Left renal cortex interstitium (tissue), 4 donors: ENCODE measurements around the gene OPRM1. TPM values are rescaled to one million over a fixed set of nuclear protein-coding genes. Genes with fewer than 3 reads are reported as not detected.
"Not testable (repeated sequence)": the region's sequence is repeated elsewhere in the genome, so short reads cannot be mapped to it uniquely, and the experiment has no call there.

ENCODE experiments used
- DNase-seq, 4 donors: peaks; one replicate each; pipeline ENCODE4 v3.0.0-alpha.2; 2013; ENCODE audit warnings: low read depth in 4 of 4, low spot score in 2 of 4, missing footprints in 1 of 4
- polyA plus RNA-seq, 4 donors: library from polyadenylated mRNA; unstranded; fragments of 120-200 nt; gene quantifications; one replicate each; pipeline ENCODE4 v1.2.1, GENCODE V29; 2013; ENCODE audit not compliant: insufficient read length in 4 of 4

The OPRM1 gene
- polyA plus RNA-seq, 4 donors: 0.06 to 0.09 TPM; not detected in 2

DNA sequence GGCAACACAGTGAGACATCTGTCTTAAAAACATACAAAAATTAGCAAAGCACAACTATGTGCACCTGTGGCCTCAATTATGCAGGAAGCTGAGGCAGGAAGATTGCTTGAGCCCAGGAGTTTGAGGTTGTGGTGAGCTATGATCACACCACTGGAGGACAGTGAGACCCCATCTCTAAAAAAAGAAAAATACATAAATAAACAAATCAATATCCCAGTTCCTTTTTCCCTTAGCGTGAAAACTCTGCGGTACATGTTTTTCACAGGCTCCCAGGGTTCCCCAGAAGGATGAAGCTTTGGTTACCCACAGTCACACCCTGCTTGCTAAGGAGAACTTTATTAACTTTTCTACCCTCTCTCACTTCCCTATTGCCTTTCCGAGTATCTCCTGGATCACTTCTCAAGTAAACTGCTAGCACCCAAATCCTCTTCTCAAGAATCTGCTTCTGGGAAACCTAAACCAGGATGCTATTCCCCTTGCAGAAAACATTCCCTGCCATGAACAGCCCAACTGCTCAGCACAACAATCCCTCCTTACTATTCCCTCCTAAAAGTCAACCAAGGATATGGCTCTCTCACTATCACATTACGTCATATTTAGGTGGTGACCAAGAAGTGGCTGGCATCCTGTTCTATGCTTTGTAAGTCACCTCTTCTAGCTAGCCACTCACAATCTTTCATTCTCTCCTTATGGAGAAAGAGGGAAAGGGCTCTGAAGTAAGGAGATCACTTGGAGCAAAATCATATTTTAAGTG lies 195.2 kb downstream of the OPRM1 start:
- DNase-seq: no peak

DNA sequence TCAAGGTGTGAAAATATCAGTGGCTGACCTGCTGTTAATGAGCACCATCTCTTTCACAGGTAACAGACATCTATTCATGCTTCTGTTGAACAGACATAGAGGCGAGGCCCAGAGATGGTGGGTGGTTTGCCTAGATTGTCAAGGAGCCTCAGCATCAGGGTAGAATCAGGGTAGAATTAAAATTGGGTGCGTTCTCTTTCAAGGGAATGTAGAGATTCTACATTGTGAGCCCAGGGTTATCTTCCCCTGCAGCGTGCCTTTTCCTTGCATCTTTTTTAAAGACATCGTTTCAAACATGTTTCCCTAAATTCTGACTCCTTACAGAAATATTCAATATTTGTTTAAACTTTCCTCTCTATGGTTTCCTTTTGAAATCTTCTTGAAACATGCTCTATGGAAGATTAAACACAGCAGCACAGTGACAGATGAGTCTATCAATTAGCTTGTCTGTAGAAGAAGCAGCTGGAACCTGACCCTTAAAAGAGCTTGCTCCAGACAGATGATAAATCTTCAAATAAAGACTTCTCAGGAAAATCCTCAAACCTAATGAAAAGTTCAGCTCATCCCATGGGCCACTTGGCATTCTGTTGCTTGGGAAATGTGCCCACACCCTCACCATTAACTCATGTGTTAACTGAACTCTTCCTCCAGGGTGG lies 197.7 kb downstream of the OPRM1 start:
- no peak for DNase-seq

DNA sequence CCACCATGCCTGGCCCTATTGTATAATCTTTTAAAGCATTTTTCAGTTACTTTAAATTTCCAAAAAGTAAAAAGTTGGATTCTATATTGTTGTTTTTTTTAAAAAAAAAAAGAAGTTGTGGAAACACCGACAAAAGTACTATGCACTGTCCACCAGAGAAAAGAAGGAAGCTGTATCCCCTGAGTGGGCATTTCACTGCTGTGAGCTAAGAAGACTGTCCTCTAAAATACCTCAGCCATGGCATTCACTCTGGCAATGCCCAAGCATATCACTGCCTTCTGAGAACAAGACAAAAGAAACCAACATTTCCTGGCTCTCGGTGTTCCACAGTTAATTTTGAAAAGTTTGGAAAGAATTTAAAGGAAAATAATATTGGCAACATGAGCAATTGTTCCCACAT lies 199.8 kb downstream of the OPRM1 start:
- DNase-seq: no peak

DNA sequence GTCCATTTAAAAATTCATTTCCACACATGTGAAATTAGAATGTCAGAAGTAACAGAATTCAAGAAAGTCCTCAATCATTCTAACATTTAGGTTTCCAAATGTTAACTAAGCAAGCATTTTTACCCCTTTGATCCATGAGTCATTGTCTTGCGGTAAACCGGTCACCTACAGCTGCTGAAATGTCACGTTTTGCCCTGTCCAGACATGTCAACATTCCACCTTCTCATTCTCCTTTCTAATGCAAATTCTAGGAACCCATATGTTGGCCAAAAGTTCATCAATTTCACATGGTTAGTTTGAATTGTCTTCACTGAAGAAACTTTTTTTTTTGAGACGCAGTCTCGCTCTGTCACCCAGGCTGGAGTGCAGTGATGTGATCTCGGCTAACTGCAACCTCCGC lies 200.4 kb downstream of the OPRM1 start:
- no peak for DNase-seq

DNA sequence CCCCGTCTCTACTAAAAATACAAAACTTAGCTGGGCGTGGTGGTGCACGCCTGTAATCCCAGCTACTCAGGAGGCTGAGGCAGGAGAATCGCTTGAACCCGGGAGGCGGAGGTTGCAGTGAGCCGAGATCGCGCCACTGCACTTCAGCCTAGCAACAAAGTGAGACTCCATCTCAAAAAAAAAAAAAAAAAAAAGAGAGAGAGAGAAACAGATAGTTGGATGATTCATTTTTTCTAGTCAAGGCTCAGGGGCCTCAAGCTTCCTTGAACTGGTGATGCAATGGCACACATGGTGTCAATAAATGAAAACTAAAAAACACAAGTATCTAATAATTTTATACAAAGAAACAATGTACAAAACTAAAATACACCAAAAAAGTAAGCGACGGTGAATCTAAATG lies 202.0 kb downstream of the OPRM1 start:
- DNase-seq: not testable (repeated sequence)

DNA sequence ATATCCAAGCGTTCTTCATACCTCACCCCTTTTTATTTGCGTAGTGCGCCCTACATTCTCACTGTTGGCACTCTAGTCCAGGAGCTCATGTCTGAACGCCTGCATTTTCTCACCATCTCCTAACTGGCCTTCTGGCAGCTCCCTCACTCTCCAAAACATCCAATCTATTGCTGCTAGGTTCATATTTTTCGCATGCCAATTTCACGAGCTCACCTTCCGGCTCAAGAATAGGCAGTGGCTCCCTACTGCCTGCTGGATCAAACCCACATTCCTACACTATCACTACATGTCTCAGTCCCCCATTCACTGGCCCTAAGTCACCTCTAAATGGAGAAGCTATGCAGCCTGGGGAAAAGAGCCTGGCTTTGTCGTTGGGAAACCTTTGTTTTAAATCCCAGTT lies 202.5 kb downstream of the OPRM1 start:
- no peak for DNase-seq

DNA sequence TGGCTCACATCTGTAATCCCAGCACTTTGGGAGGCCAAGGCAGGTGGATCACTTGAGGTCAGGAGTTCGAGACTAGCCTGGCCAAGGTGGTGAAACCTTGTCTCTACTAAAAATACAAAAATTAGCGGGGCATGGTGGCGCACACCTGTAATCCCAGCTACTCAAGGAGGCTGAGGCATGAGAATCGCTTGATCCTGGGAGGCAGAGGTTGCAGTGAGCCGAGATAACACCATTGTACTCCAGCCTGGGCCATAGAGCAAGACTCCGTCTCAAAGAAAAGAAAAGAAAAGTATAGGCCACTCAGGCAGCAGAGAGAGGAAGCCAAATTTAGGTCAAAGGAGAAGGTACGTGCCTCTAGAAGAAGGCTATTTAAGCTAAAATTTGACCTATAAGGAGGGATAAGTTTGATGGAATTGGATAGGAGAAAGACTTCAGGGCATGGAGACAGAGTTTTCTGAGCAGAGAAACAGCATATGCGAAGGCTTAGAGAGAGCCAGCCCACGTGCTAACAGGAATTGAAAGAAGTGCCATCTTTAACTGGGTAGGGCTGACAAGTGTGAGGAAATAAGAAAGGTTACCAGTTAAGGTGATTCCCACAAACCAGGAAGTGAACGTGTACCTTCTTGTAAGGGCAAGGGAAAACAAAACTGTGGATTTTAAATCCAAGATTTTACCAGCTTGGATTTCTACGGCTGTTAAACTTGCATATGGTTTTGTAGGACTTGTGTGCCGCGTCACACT lies 203.7 kb downstream of the OPRM1 start:
- DNase-seq: no peak

DNA sequence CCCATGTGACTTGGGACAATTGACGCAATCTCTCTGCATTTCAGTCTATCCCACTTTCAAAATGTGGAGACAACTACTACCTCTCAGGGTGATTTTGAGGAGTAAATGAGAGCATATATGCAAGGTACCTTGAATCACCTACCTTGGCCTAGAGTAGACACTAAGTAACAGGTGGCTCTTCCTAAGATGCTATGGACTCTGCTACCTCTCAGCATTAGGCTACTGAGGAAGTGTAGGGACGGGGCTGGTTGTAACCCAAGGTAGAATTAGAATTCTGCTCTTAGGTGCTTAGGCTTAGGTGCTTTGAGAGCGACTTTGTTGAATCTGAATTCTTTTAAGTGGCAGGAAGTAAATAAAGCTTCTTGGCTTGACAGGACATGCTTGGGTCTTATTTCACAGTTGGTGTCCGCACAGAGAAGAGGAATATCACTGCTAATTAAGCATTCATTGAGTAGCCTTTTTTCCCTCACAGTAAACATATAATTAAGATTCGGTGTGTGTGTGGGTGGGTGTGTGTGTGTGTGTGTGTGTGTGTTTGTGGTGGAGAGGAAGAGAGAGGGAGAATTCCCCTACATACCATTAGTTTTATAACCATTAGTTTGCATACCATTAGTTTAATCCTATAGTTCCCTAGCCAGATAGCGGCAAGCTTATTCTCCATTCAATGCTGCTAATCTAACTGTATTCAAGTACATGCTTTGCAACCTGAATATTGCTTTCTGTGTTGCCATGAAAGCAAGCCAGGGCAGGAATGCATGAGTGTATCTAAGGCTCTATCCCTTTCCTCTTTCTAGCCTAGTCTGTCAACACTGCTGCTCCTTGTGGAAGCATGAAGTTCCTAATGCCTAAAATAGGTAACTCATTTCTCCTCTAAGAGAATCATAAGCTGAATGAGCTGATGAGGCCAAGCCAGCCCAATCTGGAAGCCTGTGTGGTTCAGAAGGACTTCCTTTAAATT lies 205.0 kb downstream of the OPRM1 start:
- no peak for DNase-seq

DNA sequence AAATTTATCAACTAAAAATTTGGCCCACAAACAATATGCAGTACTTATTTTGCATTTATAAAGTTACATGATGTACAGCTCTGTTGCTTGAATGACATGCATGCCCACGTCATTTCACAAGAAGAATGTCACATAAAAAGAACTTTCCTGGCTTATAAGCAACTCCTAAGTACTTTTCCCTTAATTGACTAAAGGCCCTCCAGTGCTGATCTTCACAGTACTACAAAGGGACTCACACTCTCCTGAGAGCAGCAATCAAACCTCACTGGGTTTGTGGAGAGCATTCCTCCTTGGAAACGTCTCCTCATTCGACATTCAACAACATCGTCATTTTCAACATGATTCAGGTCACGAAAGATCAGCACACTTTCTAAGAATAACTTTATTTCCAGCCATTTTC lies 206.5 kb downstream of the OPRM1 start:
- DNase-seq: no peak

DNA sequence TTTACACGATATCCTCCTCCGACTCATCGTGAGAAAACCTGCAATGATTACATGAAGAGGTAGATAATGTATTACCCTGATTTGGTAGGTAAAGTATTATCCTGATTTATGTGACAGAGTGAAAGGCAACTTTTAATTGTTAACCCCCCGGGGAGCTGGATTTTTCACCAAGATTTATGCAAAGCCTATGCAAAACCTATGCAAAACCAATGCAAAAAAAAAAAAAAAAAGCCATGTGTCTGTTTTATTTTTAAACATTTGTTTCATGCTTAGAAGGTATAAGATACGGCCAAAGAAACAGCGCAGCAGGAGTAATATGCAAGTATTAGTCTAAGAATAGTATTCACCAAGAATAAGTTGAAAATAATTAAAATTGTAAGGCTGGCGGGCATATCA lies 207.7 kb downstream of the OPRM1 start:
- DNase-seq: no peak

DNA sequence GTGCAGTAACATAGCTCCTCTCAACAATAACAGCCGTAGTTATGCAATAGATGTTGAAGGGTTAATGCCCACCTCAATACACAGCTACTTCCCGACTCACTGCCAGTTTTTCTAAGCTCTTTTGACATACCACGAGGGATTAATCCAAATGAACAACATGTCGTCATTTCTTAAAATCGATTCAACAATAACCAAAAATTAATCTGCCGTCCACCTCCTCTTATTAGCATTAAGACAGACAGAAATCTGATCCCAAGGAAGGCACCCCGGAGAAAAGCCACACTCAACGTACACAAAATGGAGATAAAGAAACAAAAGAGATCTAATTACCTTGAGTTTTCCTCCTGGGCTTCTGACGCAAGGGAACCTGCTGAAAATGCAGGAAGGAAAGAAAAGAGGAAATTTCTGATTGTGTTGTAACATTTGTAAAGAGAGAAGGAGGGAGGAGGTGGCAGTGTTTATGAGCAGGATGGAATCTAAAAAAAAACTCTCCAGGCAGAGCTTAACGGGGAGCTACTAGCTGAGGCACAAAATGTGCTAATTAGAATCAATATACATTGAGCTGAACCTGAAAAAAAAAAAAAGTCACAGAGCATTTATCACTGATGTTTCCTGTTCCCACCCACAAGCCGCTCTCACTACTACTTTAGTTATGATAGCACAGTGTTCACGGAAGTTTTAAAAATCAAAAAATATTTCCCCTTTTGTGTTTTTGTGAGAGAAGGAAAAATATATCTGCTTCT lies 208.2 kb downstream of the OPRM1 start:
- peak in 1 of 4 donors; percentile 39 for DNase-seq

DNA sequence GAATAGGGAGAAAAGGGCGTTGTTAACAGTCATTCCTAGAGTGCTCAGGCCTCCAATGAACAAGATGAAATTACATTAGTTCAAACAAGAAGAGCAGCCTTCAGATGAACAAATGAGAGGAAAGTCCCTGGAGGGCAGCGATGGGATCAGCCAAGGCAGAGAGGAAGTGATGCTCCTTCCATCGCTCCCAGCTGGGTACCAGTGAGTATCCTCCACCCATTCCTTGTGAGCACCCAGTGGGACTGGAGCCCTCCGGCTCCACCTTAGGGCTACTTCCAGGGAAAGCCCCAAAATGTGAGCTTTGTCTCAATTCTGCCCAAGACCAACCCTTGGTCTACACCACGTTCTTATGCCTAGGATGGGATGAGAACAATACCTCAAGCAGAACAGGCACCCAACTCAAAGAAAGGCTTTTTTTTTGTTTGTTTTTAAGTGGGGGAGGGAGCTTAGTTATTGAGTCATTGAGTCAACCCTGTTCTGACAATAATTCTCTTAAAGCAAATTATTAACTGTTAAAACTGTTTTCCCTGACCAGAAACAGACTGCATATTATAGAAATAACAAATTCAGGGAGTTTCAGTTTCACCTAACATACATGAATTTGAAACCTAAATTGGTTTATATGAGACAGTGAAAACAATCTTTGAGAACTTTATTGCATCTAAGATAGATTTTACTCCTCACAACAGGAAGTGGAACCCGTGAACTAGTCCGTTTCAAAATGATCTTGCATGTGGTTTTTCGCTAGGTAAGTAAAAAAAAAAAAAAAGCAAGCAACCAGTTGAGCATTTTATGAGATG lies 210.7 kb downstream of the OPRM1 start:
- no peak for DNase-seq

DNA sequence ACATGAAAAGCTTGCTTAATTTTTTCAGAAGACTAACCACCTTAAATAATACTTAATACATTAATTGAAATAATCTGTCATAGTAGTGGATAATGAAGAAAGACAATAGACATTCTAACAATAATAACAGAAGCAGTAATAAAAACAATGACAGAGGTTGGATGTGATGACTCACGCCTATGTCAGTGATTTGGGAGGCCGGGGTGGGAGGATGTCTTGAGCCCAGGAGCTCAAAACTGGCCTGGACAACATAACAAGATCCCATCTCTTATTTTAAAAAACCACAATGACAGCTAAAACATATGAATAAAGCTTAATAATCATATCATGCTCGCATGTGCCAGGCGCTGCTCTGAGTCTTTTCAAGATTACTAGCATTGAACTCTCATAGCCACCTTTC lies 212.1 kb downstream of the OPRM1 start:
- no peak for DNase-seq

DNA sequence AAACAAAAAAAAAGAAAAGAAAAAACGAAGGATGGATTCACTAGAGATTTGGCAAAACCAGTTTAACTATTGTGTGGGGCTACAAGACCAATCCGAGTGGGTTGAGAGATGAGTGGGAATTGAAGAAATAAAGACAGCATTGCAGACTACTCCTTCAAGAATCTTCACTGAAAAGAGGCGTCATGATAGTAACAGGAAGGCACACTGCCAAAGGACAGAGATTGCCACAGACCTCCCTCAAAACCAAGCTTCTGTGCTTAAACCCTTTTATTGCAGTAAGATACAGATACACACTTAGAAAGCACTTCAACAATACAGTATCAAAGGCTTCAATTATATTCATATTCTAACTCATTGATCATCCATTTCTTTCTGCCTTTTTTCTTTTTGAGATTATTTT lies 213.6 kb downstream of the OPRM1 start:
- DNase-seq: no peak

DNA sequence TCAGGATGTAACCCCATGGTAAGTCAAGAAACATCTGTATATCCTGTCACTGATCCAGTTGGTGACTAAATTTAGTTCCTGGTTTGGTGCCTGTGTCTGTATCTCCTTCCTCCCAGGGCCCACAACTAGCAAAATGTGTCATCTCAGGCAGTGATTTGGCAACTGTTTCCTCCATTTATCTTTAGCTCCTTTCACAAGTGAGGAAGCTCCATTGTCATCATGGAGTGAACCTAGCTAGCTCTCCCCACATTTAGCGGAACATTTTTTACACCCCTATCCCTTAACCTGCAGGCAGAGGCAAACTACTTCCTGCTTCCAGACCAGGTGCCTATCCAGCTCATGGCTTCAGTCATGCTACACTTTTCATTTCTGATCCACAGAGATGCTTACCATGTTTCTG lies 218.0 kb downstream of the OPRM1 start:
- no peak for DNase-seq

DNA sequence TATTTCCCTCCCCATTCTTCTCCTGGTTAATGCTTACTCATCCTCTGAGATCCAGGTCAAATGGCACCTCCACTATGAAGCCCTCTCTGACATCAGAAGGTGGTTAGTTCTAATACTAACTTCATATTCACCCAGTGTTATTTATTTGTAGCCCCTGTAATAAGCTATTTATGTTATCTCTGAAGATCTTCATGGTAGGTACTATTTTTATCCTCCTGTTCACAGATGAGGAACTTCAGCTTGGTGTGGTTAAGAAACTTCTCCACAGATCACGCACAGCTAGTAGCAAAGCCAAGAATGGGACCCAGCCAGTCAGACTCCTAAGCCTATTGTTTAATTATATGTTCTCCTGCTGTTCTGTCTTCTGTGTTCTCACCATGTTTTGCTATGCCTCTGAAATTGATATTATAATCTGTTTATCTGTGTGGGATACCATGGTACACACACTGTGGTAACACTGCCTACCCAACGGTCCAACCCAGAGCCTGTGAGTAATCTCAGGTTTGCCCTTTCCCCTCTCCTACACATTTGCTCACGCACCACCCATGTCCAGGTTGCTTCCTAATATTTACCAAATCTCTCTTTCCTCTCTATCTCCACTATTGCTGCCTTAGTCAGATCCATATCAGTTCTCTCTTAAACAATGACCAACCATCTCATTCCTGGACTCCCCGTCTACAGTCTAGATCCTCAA lies 219.2 kb downstream of the OPRM1 start:
- no peak for DNase-seq

DNA sequence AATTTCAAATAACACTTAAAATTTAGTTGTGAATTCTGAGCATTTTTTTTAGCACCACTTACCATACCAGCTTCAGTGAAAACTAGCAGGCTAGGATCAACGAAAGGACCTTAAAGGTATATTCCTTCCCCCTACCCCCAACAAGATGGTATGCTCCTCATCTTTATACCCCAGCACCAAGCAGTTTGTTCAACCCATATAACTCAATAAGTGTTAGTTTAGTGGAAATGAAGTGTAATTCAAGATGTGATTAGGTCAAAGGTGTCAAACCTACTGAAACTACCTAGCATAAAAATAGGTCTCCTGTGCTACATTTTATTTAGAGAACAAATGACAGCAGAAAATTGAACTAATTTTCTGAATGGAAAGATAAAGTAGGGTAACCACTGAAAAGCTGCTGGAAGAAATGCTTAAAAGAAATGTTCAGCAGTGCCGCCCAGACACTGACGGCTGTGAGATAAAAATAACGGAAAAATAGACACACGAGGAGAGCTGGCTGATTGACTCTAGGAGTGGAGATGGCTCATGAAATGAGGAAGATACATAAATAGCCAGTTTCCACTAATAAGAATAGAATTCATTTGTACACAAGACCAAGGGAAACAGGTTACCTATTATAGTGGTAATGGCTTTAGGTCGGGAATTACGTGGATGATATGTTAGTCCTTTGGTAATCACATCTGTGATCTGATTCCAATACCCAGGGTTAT lies 222.8 kb downstream of the OPRM1 start:
- DNase-seq: no peak

DNA sequence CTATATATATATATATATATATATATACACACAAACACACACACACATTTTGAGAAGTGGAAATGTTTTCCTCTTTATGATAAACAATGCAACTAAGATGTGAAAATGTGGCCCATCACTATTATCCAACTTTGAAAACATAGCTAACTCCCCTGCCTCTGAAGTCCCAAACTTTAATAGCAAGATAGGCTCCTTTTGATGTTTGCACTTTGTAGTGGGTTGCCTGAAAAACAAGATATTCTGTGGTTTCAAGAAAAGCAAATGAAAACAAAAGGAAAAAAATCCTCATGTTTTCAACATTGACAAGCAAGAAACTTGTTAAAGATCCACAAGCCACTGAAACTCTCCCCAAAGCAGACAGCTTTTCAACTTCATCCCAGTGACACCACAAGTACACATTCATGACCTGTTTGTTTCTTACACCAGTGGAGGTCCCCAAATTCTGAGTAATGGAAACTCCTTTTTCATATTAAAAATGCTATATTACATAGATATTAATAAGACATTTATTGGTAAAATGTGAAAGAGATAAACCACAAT lies 227.6 kb downstream of the OPRM1 start:
- DNase-seq: no peak
